HUES6 (cell line): ENCODE results near the gene LITAF.
"Not testable (repeated sequence)": the region's sequence is repeated elsewhere in the genome, so short reads cannot be mapped to it uniquely, and the experiment has no call there.

Experiments
- H3K27ac ChIP-seq: 2 replicates; pipeline ENCODE4 v1.7.0; 2013; ENCODE audit warnings: low read depth, mild to moderate bottlenecking, low read length, inconsistent platforms
- H3K27me3 ChIP-seq: 2 replicates; pipeline ENCODE4 v1.6.1; 2013; ENCODE audit warnings: low read length; ENCODE audit not compliant: control insufficient read depth, insufficient read depth
- H3K36me3 ChIP-seq: 2 replicates; pipeline ENCODE4 v1.6.1; 2013; ENCODE audit warnings: low read length; ENCODE audit not compliant: control insufficient read depth, insufficient read depth
- H3K4me1 ChIP-seq: 2 replicates; pipeline ENCODE4 v1.6.1; 2013; ENCODE audit warnings: low read length; ENCODE audit not compliant: control insufficient read depth, insufficient read depth
- H3K4me3 ChIP-seq: 2 replicates; pipeline ENCODE4 v1.5.1; 2013; ENCODE audit warnings: low read depth, low read length
- H3K9ac ChIP-seq: one replicate; pipeline ENCODE4 v1.6.1; 2013; ENCODE audit warnings: mild to moderate bottlenecking, low read length
- H3K9me3 ChIP-seq: 2 replicates; pipeline ENCODE4 v1.6.1; 2013; ENCODE audit warnings: low read depth, low read length; ENCODE audit not compliant: control insufficient read depth, insufficient read depth

Gene LITAF

GRCh38 chr16:11597235-11598095 is 10.7 kb upstream of the LITAF start:
- Histone ChIP-seq H3K9me3 (no peaks in the 10 kb centered on the region; the same call in 1 of the 2 replicates), H3K4me1 (peaks cover 33% of the 10 kb centered on the region), H3K4me3 (no peak overlapping the region), H3K36me3 (no peaks in the 10 kb centered on the region), H3K27ac (no peak overlapping the region), H3K27me3 (no peaks in the 10 kb centered on the region), H3K9ac (no peak overlapping the region)

- Histone ChIP-seq H3K4me3 (no peak overlapping the region), H3K36me3 (no peaks in the 10 kb centered on the region), H3K4me1 (peaks cover 33% of the 10 kb centered on the region), H3K27ac (no peak overlapping the region), H3K27me3 (no peaks in the 10 kb centered on the region), H3K9me3 (no peaks in the 10 kb centered on the region; the same call in 1 of the 2 replicates), H3K9ac (no peak overlapping the region)
Observed at GRCh38 chr16:11596572-11597226, 10.0 kb upstream of the LITAF start.

GRCh38 chr16:11593581-11593980 is 6.9 kb upstream of the LITAF start:
- H3K36me3 ChIP-seq = no peaks in the 10 kb centered on the region
- H3K27ac ChIP-seq = no peak overlapping the region
- H3K9ac ChIP-seq = no peak overlapping the region
- no peaks in the 10 kb centered on the region for H3K27me3 ChIP-seq
- no peak overlapping the region for H3K4me3 ChIP-seq
- H3K9me3 ChIP-seq = 0 out of 2 replicates have a peak, but pooled peaks cover 6% of the 10 kb centered on the region
- peaks cover 32% of the 10 kb centered on the region for H3K4me1 ChIP-seq

GRCh38 chr16:11593076-11593475 is 6.4 kb upstream of the LITAF start:
- H3K4me3 ChIP-seq, H3K36me3 ChIP-seq, H3K9me3 ChIP-seq, H3K27ac ChIP-seq, H3K9ac ChIP-seq, H3K27me3 ChIP-seq: not testable (repeated sequence)
- peaks cover 27% of the 10 kb centered on the region for H3K4me1 ChIP-seq

DNA sequence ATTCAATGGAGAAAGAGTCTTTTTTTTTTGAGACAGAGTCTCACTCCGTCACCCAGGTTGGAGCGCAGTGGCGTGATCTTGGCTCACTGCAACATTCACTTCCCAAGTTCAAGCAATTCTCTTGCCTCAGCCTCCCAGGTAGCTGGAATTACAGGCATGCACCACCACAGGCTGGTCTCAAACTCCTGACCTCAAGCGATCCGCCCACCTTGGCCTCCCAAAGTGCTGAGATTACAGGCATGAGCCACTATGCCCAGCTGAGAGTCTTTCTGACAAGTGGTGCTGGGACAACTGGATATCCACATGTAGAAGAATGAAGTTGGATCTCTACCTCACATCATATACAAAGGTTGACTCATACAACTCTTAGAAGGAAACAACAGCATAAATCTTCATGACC is 4.9 kb upstream of the LITAF start:
- H3K27ac ChIP-seq, H3K27me3 ChIP-seq, H3K36me3 ChIP-seq: not testable (repeated sequence)

DNA sequence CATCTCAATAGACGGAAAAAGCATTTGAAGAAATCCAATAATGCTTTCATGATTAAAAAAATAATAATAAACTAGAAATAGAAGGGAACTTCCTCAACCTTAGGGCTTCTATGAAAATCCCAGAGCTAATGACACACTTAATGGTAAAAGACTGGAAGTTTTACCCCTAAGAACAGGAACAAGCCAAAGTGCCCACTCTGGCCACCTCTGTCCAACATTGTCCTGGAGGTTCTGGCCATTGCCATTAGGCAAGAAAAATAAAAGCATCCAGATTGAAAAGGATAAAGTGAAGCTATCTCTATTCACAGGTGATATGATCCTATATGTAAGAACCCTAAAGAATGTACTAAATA is 2.5 kb upstream of the LITAF start:
- H3K9me3 ChIP-seq = peaks cover 6% of the 10 kb centered on the region; the same call in 1 of the 2 replicates
- H3K9ac ChIP-seq = no peak overlapping the region
- H3K36me3 ChIP-seq = no peaks in the 10 kb centered on the region
- H3K27me3 ChIP-seq = no peaks in the 10 kb centered on the region
- no peak overlapping the region for H3K4me3 ChIP-seq
- H3K27ac ChIP-seq = no peak overlapping the region
- peaks cover 25% of the 10 kb centered on the region for H3K4me1 ChIP-seq

More for the DNA sequence above, 4.9 kb upstream of the LITAF start:
- H3K9ac ChIP-seq, H3K9me3 ChIP-seq, H3K4me3 ChIP-seq: not testable (repeated sequence)
- peaks cover 20% of the 10 kb centered on the region for H3K4me1 ChIP-seq

DNA sequence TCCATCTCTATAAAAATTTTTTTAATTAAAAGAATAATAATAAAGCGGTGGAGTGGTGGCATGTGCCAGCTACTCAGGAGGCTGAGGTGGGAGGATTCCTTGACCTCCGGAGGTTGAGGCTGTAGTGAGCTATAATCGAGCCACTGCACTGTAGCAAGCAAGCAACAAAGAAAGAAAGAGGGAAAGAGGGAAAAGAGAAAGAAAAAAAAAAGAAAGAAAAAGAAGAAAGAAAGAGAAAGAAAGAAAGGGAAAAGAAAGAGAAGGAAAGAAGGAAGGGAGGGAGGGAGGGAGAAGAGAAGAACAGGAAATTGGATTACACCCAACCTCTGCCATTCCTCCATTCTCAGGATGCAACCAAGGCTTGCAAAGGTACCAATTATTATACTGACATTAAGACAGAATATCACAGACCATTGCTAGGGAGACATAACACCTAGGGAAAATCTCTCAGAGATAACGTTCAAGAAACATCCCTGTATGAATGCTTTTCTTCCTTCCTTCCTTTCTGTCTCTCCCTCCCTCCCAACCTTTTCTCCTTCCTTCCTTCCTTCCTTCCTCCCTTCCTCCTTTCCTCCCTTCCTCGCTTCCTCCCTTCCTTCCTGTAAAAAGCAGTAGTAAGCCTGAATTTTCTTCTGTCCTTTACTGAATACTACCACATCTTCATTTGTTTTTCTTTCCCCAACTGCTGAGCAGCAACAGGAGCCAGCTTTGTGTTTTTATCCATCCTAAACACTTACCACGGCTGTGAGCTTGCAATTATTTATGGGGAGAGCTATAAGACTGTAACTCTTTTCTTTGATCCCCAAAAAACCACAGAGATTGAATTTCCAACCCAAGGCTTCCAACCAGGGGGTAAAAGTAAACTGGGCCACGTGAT is 1.8 kb upstream of the LITAF start:
- peaks cover 6% of the 10 kb centered on the region; the same call in 1 of the 2 replicates for H3K9me3 ChIP-seq
- no peaks in the 10 kb centered on the region for H3K27me3 ChIP-seq
- H3K4me3 ChIP-seq = no peak overlapping the region
- peaks cover 31% of the 10 kb centered on the region for H3K4me1 ChIP-seq
- H3K36me3 ChIP-seq = no peaks in the 10 kb centered on the region
- no peak overlapping the region for H3K9ac ChIP-seq
- H3K27ac ChIP-seq = no peak overlapping the region

DNA sequence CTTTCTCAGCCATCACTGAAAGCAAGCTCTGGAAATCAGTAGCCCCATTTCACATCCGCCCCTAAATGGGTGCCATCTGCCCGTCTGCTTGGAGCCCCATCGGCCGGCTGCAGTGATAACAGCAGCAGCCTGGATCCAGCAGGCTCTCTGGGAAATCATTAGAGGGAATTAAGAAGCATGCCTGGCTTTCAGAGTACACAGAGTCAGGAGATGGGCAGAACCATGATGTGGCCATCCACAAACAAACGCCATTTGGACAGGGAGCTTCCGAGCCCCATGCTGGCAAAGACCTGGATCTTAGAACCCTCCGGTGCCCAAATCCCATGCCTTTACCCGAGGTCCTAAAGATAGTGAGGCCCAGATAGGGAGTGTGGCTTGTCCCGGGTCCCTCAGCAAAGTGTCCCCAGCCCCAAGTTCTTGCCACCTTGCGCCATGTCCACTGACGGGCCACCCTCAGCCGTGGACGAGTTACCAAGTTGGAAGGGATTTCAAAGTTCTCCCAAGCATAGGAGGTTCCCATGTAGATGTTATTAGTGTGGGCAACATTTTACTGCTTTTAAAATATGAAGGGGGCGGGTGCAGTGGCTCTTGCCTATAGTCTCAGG is 1.0 kb upstream of the LITAF start:
- peaks cover 6% of the 10 kb centered on the region; the same call in 1 of the 2 replicates for H3K9me3 ChIP-seq
- no peak overlapping the region; the same call in 1 of the 2 replicates for H3K27ac ChIP-seq
- no peaks in the 10 kb centered on the region for H3K27me3 ChIP-seq
- no peaks in the 10 kb centered on the region for H3K36me3 ChIP-seq
- peaks cover 39% of the 10 kb centered on the region for H3K4me1 ChIP-seq
- peak overlapping the region; percentile 83 for H3K4me3 ChIP-seq
- peak overlapping the region; percentile 28 for H3K9ac ChIP-seq

DNA sequence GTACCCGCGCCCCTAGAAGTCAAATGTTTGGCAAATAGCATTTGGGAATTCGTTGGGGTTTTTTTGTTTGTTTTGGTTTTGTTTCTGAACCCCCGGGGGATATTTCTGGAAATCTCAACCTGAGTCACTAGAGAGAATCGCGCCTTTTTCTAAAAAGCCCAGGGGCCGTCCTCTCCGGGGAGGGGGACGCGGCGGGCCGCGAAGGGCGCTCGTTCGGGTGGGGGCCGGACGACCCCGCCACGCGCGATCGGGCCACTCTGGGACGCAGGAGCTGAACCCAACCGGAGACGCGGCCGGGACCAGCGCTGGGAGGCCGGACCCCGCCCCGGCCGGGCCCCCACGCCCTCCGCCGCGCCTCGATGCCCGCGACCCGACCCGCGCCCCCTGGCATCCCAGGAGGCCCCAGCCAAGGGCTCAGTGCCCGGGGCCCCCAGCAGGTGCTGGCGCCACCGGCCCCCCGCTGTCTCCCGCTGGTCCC is 302 bp downstream of the LITAF start:
- Histone ChIP-seq H3K36me3 (no peaks in the 10 kb centered on the region), H3K4me3 (peak overlapping the region; percentile 83), H3K9me3 (peaks cover 6% of the 10 kb centered on the region; the same call in 1 of the 2 replicates), H3K27ac (peak overlapping the region; percentile 56; the same call in 1 of the 2 replicates), H3K9ac (peak overlapping the region; percentile 65), H3K27me3 (no peaks in the 10 kb centered on the region), H3K4me1 (peaks cover 52% of the 10 kb centered on the region)
